ENCODE measurements around the gene HNRNPD. TPM values are rescaled to one million over a fixed set of nuclear protein-coding genes. Genes with fewer than 3 reads are reported as not detected.
"Not testable (repeated sequence)": the region's sequence is repeated elsewhere in the genome, so short reads cannot be mapped to it uniquely, and the experiment has no call there.

Gene HNRNPD
- polyA plus RNA-seq, 1 donor from 2014 or later: 144 TPM

DNA sequence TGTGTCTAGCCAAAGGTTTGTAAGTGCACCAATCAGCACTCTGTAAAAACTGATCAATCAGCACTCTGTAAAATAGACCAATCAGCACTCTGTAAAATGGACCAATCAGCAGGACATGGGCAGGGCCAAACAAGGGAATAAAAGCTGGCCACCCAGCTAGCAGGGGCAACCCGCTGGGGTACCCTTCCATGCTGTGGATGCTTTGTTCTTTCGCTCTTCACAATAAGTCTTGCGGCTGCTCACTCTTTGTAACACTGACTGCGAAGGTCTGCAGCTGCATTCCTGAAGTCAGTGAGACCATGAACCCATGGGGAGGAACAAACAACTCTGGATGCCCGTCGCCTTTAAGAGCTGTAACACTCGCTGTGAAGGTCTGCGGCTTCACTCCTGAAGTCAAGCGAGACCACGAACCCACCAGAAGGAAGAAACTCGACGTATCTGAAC, 42.2 kb upstream of the HNRNPD start:
- Histone ChIP-seq H3K4me2 (ENCODE audit: low read length) (no peak overlapping the region), H3K4me3 (ENCODE audit: low read length) (no peak overlapping the region)

DNA sequence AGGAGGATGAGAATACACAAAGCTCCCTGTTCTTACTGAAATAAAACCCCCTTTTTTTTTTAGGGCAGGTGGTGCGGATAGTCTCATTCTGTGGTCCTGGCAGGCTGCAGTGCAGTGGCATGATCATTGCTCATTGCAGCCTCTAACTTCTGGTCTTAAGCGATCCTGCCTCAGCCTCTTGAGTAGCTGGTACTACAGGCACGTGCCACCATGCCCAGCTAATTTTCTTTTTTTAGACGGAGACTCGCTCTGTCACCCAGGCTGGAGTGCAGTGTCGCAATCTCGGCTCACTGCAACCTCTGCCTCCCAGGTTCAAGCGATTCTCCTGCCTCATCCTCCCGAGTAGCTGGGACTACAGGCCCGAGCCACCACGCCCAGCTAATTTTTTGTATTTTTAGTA, 41.3 kb upstream of the HNRNPD start:
- H3K9me3 ChIP-seq (ENCODE audit: low read length); H3K4me3 ChIP-seq (ENCODE audit: low read length); H3K9me2 ChIP-seq (ENCODE audit: insufficient read depth, low read length): not testable (repeated sequence)

More for the DNA sequence above, 42.2 kb upstream of the HNRNPD start:
- TF ChIP-seq MXI1 (conservative IDR thresholded peaks at IDR 0.05; ENCODE audit: poor library complexity, severe bottlenecking) (no peak), TAF1 (IDR thresholded peaks at IDR 0.05; ENCODE audit: low read depth) (no peak), SMC3 (conservative IDR thresholded peaks at IDR 0.05; ENCODE audit: poor library complexity) (no peak), RAD21 (conservative IDR thresholded peaks at IDR 0.05) (no peak), EP300 (conservative IDR thresholded peaks at IDR 0.05; ENCODE audit: poor library complexity, severe bottlenecking) (no peak), EZH2 (IDR thresholded peaks at IDR 0.05; ENCODE audit: borderline replicate concordance, insufficient read depth, low read length, poor library complexity, severe bottlenecking) (no peak), POLR2AphosphoS5 (IDR thresholded peaks at IDR 0.05) (no peak)
- TF ChIP-seq, protein P1, sequence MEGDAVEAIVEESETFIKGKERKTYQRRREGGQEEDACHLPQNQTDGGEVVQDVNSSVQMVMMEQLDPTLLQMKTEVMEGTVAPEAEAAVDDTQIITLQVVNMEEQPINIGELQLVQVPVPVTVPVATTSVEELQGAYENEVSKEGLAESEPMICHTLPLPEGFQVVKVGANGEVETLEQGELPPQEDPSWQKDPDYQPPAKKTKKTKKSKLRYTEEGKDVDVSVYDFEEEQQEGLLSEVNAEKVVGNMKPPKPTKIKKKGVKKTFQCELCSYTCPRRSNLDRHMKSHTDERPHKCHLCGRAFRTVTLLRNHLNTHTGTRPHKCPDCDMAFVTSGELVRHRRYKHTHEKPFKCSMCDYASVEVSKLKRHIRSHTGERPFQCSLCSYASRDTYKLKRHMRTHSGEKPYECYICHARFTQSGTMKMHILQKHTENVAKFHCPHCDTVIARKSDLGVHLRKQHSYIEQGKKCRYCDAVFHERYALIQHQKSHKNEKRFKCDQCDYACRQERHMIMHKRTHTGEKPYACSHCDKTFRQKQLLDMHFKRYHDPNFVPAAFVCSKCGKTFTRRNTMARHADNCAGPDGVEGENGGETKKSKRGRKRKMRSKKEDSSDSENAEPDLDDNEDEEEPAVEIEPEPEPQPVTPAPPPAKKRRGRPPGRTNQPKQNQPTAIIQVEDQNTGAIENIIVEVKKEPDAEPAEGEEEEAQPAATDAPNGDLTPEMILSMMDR (IDR thresholded peaks at IDR 0.05; ENCODE audit: poor library complexity, severe bottlenecking): no peak
- TF ChIP-seq, protein P2, sequence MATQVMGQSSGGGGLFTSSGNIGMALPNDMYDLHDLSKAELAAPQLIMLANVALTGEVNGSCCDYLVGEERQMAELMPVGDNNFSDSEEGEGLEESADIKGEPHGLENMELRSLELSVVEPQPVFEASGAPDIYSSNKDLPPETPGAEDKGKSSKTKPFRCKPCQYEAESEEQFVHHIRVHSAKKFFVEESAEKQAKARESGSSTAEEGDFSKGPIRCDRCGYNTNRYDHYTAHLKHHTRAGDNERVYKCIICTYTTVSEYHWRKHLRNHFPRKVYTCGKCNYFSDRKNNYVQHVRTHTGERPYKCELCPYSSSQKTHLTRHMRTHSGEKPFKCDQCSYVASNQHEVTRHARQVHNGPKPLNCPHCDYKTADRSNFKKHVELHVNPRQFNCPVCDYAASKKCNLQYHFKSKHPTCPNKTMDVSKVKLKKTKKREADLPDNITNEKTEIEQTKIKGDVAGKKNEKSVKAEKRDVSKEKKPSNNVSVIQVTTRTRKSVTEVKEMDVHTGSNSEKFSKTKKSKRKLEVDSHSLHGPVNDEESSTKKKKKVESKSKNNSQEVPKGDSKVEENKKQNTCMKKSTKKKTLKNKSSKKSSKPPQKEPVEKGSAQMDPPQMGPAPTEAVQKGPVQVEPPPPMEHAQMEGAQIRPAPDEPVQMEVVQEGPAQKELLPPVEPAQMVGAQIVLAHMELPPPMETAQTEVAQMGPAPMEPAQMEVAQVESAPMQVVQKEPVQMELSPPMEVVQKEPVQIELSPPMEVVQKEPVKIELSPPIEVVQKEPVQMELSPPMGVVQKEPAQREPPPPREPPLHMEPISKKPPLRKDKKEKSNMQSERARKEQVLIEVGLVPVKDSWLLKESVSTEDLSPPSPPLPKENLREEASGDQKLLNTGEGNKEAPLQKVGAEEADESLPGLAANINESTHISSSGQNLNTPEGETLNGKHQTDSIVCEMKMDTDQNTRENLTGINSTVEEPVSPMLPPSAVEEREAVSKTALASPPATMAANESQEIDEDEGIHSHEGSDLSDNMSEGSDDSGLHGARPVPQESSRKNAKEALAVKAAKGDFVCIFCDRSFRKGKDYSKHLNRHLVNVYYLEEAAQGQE (IDR thresholded peaks at IDR 0.05; ENCODE audit: borderline replicate concordance): no peak
- no peaks in the 10 kb centered on the region for H3K9me2 ChIP-seq (ENCODE audit: insufficient read depth, low read length)
- H3K9ac ChIP-seq (ENCODE audit: low read length): no peak overlapping the region
- H3F3A ChIP-seq (ENCODE audit: insufficient read depth, low read length, poor library complexity, severe bottlenecking): no peaks in the 10 kb centered on the region
- no peak overlapping the region for H2AFZ ChIP-seq (ENCODE audit: low read depth, low read length)
- no peaks in the 10 kb centered on the region for H3K27me3 ChIP-seq (ENCODE audit: insufficient read depth, low read depth, low read length)
- no peaks in the 10 kb centered on the region for H3K36me3 ChIP-seq (ENCODE audit: insufficient read depth, low read length)
- H3K9me3 ChIP-seq (ENCODE audit: low read length): no peaks in the 10 kb centered on the region
- H4K20me1 ChIP-seq (ENCODE audit: insufficient read depth): no peaks in the 10 kb centered on the region
- no peaks in the 10 kb centered on the region for H3K79me2 ChIP-seq (replicated peaks; ENCODE audit: insufficient read depth, low read length)
- H3K27ac ChIP-seq (ENCODE audit: low read length): no peak overlapping the region

DNA sequence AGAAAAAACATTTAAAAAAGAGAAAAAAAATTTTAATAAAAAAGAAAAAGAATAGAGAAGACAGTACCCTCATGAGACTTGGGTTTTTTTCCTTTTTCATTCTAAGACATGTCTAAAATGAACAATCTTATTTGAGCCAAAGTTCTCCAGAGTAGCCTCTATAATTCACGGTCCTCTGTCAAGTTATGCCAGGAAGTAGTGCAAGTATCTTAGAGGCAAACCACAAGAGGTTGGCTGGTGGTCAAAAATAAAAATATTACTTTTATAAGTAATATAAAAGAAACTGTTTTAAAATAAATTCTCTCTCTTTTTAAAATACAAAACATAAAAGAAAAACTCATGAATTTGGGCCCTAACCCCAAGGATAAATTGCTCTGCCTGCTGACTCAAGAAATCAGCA, 29.9 kb upstream of the HNRNPD start:
- Histone ChIP-seq H3K9me2 (ENCODE audit: insufficient read depth, low read length) (no peaks in the 10 kb centered on the region), H2AFZ (ENCODE audit: low read depth, low read length) (no peak overlapping the region), H3K27ac (ENCODE audit: low read length) (no peak overlapping the region), H3K9ac (ENCODE audit: low read length) (no peak overlapping the region), H4K20me1 (ENCODE audit: insufficient read depth) (no peaks in the 10 kb centered on the region), H3K27me3 (ENCODE audit: insufficient read depth, low read depth, low read length) (no peaks in the 10 kb centered on the region), H3F3A (ENCODE audit: insufficient read depth, low read length, poor library complexity, severe bottlenecking) (no peaks in the 10 kb centered on the region), H3K79me2 (replicated peaks; ENCODE audit: insufficient read depth, low read length) (no peaks in the 10 kb centered on the region), H3K36me3 (ENCODE audit: insufficient read depth, low read length) (no peaks in the 10 kb centered on the region), H3K4me3 (ENCODE audit: low read length) (no peak overlapping the region), H3K4me2 (ENCODE audit: low read length) (no peak overlapping the region), H3K9me3 (ENCODE audit: low read length) (no peaks in the 10 kb centered on the region)
- TF ChIP-seq SMC3 (conservative IDR thresholded peaks at IDR 0.05; ENCODE audit: poor library complexity): no peak
- no peak for TF ChIP-seq POLR2AphosphoS5 (IDR thresholded peaks at IDR 0.05)
- TF ChIP-seq TAF1 (IDR thresholded peaks at IDR 0.05; ENCODE audit: low read depth): no peak
- no peak for TF ChIP-seq MXI1 (conservative IDR thresholded peaks at IDR 0.05; ENCODE audit: poor library complexity, severe bottlenecking)
- TF ChIP-seq, protein P1 (IDR thresholded peaks at IDR 0.05; ENCODE audit: poor library complexity, severe bottlenecking): no peak
- no peak for TF ChIP-seq RAD21 (conservative IDR thresholded peaks at IDR 0.05)
- no peak for TF ChIP-seq EP300 (conservative IDR thresholded peaks at IDR 0.05; ENCODE audit: poor library complexity, severe bottlenecking)

More for the DNA sequence above, 41.3 kb upstream of the HNRNPD start:
- not testable (repeated sequence) for H3F3A ChIP-seq (ENCODE audit: insufficient read depth, low read length, poor library complexity, severe bottlenecking); H3K27me3 ChIP-seq (ENCODE audit: insufficient read depth, low read depth, low read length); H3K27ac ChIP-seq (ENCODE audit: low read length); H3K9ac ChIP-seq (ENCODE audit: low read length); H2AFZ ChIP-seq (ENCODE audit: low read depth, low read length); H3K79me2 ChIP-seq (replicated peaks; ENCODE audit: insufficient read depth, low read length); H4K20me1 ChIP-seq (ENCODE audit: insufficient read depth); H3K36me3 ChIP-seq (ENCODE audit: insufficient read depth, low read length); H3K4me2 ChIP-seq (ENCODE audit: low read length)
